M059J (cell line): ENCODE measurements around the gene TUBA1C. TPM values are rescaled to one million over a fixed set of nuclear protein-coding genes. Genes with fewer than 3 reads are reported as not detected.
"Not testable (repeated sequence)": the region's sequence is repeated elsewhere in the genome, so short reads cannot be mapped to it uniquely, and the experiment has no call there.

Source experiments
- DNase-seq: peaks from one replicate; pipeline ENCODE4 v3.0.0-alpha.2; 2012; ENCODE audit warnings: low read depth
- total RNA-seq: library from RNA; depleted of rRNA; stranded (reverse); fragments of >200 nt; shearing (Covaris generic); gene quantifications from 2 replicates; pipeline ENCODE4 v1.2.3, GENCODE V29; 2014; rRNA removed

TUBA1C gene
- 1,117 and 1,179 TPM in 2 replicates for total RNA-seq

- DNase-seq = peak; percentile 94
Observed at GRCh38 chr12:49264873-49265792, at the start of gene TUBA1C. Gene TUBA1C (plus strand): TSS chr12:49265082. CDS start chr12:49265182, 100 bp downstream.

DNA sequence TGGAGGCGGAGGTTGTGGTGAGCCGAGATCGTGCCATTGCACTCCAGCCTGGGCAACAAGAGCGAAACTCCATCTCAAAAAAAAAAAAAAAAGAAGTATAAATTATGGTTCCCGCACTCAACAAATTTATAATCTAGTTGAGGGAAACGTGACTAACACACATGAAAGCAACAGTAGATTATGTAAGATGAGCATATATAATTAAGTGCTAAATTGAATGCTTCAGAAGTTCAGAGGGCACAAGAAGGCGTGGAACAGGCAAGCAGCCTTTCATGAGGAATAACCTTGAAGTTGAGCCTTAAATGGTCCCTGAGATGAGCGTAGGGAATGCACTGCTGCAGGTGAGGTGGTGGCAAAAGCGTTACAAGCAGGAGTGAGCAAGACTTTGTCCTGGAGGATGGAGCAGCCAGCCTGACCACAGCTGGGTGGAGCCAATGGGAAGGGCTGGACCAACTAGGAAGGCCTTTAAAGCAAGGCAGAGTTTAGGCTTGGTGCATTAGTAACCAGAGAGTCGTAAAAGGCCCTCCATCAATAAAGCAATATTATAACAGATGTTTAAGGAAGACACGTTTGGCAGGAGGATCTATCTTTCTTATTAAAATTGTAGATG lies 45.4 kb upstream of the TUBA1C start:
- DNase-seq = no peak

DNA sequence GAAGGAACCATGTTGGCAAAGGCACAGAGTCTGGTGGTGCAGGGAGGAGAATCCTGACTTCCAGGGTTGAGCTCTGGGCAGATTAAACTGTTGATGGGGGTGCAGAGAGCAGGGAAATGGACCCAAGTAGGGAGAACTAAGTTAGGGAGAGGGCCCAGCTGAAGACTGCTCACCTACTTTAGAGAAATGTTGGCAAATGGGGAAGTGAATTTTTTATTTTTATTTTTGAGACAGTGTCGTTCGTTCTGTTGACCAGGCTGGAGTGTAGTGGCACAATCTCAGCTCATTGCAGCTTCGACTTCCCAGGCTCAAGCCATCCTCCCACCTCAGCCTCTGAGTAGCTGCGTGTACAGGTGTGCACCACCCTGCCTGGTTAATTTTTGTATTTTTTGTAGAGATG lies 43.9 kb upstream of the TUBA1C start:
- DNase-seq = no peak

DNA sequence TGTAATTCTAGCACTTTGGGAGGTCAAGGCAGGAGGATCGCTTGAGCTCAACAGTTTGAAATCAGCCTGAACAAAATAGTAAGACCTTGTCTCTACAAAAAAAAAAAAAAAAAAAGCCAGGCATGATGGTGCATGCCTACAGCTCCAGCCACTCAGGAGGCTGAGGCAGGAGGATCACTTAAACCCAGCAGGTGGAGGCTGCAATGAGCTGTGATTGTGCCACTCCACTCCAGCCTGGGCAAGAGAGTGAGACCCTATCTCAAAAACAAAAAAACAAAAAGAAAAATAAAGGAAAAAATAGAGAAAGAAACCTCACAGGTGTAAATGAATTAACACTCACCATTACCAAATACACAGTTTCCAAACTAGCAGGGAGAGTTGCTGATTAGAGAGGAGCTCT lies 41.8 kb upstream of the TUBA1C start:
- no peak for DNase-seq

DNA sequence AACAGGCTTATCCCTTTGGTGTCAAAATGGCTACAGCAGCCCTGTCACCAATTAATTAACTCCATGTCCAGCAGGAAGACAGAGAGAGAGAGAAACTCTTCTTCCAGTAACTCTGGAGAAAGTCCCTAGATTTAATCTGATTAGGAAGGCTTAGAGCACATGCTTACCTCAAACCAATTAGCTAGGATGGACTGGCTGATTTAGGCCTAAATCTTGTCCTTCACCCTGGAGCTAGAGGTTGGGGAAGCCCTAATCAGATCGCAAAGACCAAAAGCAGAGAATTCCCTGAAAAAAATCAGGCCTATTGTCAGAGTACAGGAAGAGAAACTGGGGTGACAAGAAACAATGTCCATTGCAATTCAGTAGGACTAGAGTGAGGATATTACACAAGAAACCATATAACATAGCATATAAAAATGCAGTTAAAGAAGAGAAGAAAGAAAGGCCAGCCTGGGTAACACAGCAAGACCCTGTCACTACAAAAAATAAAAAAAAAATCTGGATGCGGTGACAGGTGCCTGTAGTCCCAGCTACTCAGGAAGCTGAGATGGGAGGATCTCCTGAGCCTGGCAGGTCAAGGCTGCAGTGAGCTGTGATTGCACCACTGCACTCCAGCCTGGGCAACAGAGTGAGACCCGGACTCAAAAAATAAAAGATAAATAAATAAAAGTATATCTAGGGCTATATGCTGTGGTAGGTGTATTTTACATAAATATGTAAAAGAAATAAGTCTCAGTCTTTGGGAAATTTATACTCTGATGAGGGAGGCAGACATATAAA lies 41.1 kb upstream of the TUBA1C start:
- no peak for DNase-seq

DNA sequence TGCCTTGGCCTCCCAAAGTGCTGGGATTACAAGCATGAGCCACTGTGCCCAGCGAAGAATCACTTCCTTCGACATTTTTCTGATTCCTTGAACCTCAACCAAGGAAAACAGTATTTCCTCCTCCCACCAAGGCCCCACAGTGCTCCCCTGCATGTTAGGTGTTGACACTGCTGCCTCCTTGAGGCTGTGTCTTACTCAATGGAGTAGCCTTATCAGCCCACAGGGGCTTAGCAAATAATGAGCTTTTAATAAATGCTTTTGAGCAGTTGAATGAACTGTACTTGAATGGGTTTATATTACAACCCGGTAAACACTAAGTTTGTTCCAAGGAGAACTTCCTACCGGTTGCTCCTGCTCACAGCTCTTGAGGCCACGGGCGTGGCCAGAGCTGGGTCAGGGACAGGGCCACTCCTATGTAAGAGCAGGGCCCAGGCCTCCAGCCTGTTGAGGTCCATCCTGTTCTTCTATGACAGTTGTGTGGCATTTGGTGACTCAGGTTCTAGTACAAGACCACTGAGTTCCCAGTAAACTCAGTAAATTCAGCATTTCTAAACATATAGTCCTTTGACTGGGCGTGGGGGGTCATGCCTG lies 39.2 kb upstream of the TUBA1C start:
- peak; percentile 42 for DNase-seq

- no peak for DNase-seq
Observed at GRCh38 chr12:49227713-49228112, 37.2 kb upstream of the TUBA1C start.

DNA sequence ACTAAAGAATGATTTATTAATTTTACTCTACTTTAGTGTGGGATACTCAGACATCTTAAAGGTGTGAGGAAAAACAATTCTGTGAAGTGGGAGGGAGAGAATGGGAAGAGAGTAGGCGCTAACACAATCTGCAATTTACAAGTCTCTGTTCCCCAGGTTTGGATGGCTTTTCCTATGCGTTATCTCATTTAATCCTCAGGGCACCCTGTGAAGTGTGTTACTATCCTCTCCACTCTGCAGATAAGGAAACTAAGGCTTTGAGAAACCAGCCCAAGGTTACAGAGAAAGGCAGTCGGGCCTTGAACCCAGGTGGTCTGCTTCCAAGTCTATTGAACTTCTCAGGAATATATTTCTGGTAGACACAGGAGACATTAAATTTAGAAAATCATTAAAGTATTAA lies 36.2 kb upstream of the TUBA1C start:
- DNase-seq = no peak

DNA sequence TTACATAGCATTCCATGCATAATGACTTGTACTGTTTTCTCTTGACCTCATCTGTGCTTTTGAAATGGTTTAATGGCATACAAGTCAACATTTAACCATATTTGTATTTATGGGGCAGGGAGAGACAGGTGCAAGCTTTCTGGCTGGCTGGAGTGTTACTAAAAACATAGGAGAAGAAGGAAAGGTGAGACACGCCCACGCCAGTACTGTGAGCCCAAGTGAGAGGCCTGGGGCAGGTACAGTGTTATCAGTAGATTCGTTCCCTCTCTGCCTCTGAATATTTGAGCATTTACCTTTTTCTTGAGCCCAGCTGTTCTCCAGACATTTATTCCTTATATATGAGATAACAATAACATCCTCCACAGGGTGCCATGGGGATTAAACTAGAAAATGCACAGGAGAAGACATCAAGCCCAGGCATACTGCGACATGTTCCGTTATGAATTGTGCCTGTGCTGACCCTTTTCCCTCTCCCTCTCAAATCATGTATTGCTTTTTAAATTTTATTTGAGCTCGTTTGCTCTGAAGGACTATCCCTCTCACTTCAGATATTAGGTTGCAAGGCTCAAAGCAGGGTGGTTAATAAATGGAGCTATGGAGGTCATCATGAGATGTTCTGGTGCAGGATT lies 34.6 kb upstream of the TUBA1C start:
- DNase-seq = no peak

GRCh38 chr12:49230805-49231194 lies 34.1 kb upstream of the TUBA1C start:
- no peak for DNase-seq

- no peak for DNase-seq
Observed at GRCh38 chr12:49231878-49232655, 32.8 kb upstream of the TUBA1C start.

- peak; percentile 72 for DNase-seq
Observed at GRCh38 chr12:49232940-49233841, 31.7 kb upstream of the TUBA1C start.

- DNase-seq = peak; percentile 71
Observed at GRCh38 chr12:49233842-49234526, 30.9 kb upstream of the TUBA1C start.

DNA sequence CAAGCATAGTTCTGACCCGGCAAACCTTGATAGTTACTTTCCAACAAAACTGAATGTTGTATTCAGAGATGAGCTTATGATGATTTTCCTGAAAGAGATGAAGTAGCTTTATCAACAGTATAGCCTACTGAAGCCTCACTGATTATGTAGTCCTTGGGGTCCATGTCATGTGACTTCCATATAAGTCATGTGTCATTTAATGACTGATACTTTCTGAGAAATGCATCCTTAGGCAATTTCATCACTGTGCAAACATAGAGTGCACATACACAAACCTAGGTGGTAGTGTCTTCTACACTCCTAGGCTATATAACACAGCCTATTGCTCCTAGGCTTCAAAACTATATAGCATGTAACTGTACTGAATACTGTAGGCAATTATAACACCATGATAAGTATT lies 28.5 kb upstream of the TUBA1C start:
- DNase-seq = no peak

DNA sequence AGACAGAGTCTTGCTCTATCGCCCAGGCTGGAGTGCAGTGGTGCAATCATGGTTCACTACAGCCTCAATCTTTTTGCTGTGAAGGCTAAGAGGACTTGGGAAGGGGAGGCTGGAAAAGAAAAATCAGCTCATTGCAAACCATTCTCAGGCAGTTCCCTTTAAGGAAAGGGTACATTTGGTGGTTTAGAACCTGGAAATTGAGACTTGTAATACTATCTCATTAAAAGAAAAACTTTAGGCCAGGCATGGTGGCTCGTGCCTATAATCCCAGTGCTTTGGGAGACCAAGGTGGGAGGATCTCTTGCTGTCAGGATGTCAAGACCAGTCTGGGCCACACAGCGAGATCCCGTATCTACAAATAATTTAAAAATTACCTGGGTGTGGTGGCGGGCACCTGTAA lies 21.3 kb upstream of the TUBA1C start:
- no peak for DNase-seq

DNA sequence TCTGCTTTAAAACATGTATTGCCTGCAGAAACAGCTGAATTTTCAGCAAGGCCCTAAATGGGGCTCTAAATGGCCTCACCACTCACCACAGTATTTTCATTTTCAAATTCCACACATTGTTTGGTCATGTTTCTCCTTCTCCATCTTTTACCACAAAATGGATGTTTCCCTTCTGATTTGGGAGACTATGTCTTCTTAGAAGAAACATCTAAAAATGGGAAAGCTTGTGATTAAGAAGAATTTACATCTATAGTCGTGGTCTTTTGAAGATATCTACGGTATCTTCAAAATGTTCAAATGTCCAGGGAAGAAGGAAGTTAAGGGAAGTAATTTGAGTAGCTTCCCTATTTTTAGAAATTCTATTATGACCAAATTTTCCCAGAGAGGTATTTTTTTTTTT lies 20.7 kb upstream of the TUBA1C start:
- peak; percentile 74 for DNase-seq

- peak; percentile 61 for DNase-seq
Observed at GRCh38 chr12:49251357-49251756, 13.5 kb upstream of the TUBA1C start.

DNA sequence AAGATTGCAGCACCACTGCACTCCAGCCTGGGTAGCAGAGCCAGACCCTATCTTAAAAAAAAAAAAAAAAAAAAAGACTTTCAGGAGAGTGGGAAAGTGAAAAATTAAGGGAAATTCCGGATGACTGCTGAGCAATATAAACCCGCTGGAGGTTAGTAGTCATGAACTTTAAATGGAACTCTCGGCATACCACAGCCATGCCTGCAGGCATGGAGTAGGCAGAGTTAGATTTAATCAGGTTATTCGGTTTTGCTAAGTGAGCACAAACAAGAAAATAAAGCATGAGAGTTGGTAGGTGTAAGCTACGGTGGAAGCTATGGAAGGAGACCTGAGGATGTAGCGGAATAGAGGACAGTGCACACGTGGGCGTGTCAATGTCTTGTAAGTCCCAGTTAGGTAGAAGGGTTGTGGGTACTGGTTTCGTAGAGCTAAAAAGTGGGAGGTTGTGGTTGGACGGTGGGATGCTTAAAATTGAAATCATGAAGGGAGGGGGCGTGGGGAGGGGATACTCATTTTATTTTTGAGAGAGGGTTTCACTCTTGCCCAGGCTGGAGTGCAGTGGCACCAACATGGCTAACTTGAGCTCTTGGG lies 11.8 kb upstream of the TUBA1C start:
- DNase-seq = peak; percentile 90

DNA sequence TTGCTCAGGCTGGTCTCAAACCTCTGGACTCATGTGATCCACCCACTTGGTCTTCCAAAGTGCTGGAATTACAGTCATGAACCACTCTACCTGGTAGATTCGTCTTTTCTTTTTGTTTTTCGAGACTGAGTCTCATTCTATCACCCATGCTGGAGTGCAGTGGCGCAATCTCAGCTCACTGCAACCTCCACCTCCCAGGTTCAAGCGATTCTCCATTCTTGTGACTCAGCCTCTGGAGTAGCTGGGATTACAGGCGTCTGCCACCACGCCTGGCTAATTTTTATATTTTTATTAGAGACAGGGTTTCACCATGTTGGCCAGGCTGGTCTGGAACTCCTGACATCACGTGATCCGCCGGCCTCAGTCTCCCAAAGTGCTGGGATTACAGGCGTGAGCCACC lies 9.4 kb upstream of the TUBA1C start:
- DNase-seq = not testable (repeated sequence)
